Astrocyte (in vitro differentiated cells and primary cell): ENCODE results near the gene WDR33. TPM values are rescaled to one million over a fixed set of nuclear protein-coding genes. Genes with fewer than 3 reads are reported as not detected.

Experiments
- DNase-seq: peaks from one replicate; pipeline ENCODE4 v3.0.0-alpha.2; 2010; ENCODE audit warnings: low read depth
- FAIRE-seq: peaks from 2 replicates; lab custom pipeline; 2011; peaks lifted over from hg19 to GRCh38; lab: Jason Lieb, UNC
- H2AFZ ChIP-seq: 2 replicates; pipeline ENCODE4 v1.6.0; 2012; ENCODE audit warnings: low read depth, low read length, inconsistent platforms
- H3K27ac ChIP-seq: 2 replicates; pipeline ENCODE4 v1.5.1; 2011; ENCODE audit warnings: low read depth, low read length, inconsistent platforms
- H3K27me3 ChIP-seq: 2 replicates; pipeline ENCODE4 v1.6.0; 2011; ENCODE audit warnings: low read length, inconsistent platforms; ENCODE audit not compliant: insufficient read depth
- H3K36me3 ChIP-seq: 2 replicates; pipeline ENCODE4 v1.5.1; 2011; ENCODE audit warnings: low read length, inconsistent platforms; ENCODE audit not compliant: insufficient read depth
- H3K4me1 ChIP-seq: 2 replicates; pipeline ENCODE4 v1.5.1; 2011; ENCODE audit warnings: low read length, inconsistent platforms; ENCODE audit not compliant: insufficient read depth
- H3K4me2 ChIP-seq: 2 replicates; pipeline ENCODE4 v1.6.0; 2012; ENCODE audit warnings: low read length, inconsistent platforms
- H3K4me3 ChIP-seq: 2 replicates; pipeline ENCODE4 v1.5.1; 2011; ENCODE audit warnings: low read depth, mild to moderate bottlenecking, low read length, inconsistent platforms; ENCODE audit not compliant: insufficient read depth
- H3K79me2 ChIP-seq: 2 replicates; pipeline ENCODE4 v1.6.0; 2012; ENCODE audit warnings: mild to moderate bottlenecking, low read length, inconsistent platforms; ENCODE audit not compliant: insufficient read depth
- H3K9ac ChIP-seq: 2 replicates; pipeline ENCODE4 v1.6.0; 2012; ENCODE audit warnings: mild to moderate bottlenecking, low read length, inconsistent platforms
- H3K9me3 ChIP-seq: 2 replicates; pipeline ENCODE4 v1.5.1; 2012; ENCODE audit warnings: low read depth, mild to moderate bottlenecking, low read length, inconsistent platforms; ENCODE audit not compliant: insufficient read depth
- H4K20me1 ChIP-seq: 2 replicates; pipeline ENCODE4 v1.6.0; 2012; ENCODE audit warnings: low read length, inconsistent platforms; ENCODE audit not compliant: insufficient read depth
- H3K27ac Mint-ChIP-seq: one replicate; pipeline ENCODE4 v1.8.0; 2021; ENCODE audit warnings: mild to moderate bottlenecking, mixed read lengths; ENCODE audit not compliant: unreplicated experiment
- H3K27me3 Mint-ChIP-seq: one replicate; pipeline ENCODE4 v1.8.0; 2021; ENCODE audit warnings: low read depth, mixed read lengths; ENCODE audit not compliant: unreplicated experiment
- H3K36me3 Mint-ChIP-seq: one replicate; pipeline ENCODE4 v1.8.0; 2021; ENCODE audit warnings: low read depth, mixed read lengths; ENCODE audit not compliant: unreplicated experiment
- H3K4me1 Mint-ChIP-seq: one replicate; pipeline ENCODE4 v1.8.0; 2021; ENCODE audit warnings: low read depth, mixed read lengths; ENCODE audit not compliant: unreplicated experiment
- H3K4me3 Mint-ChIP-seq: one replicate; pipeline ENCODE4 v1.8.0; 2021; ENCODE audit warnings: mild to moderate bottlenecking, moderate library complexity, mixed read lengths; ENCODE audit not compliant: unreplicated experiment
- H3K9me3 Mint-ChIP-seq: one replicate; pipeline ENCODE4 v1.8.0; 2021; ENCODE audit warnings: mild to moderate bottlenecking, mixed read lengths; ENCODE audit not compliant: unreplicated experiment
- CTCF ChIP-seq: IDR thresholded peaks from 2 replicates; pipeline ENCODE4 v1.5.1; 2011; ENCODE audit warnings: low read depth, mild to moderate bottlenecking, inconsistent platforms, low read length, moderate library complexity; ENCODE audit not compliant: insufficient read depth
- EZH2 ChIP-seq: IDR thresholded peaks from 2 replicates; pipeline ENCODE4 v1.6.1; 2012; ENCODE audit warnings: mild to moderate bottlenecking, low read length, inconsistent platforms; ENCODE audit not compliant: insufficient read depth
- total RNA-seq: library from RNA; stranded (reverse); gene quantifications from 2 replicates; pipeline ENCODE4 v1.2.1, GENCODE V29; 2021

WDR33 gene
- total RNA-seq, 1 donor from 2014 or later = 40.9 TPM

GRCh38 chr2:127709336-127709735 lies 101.6 kb downstream of the WDR33 start:
- FAIRE-seq = no peak
- TF ChIP-seq EZH2 (no peak), CTCF (no peak)
- H3K27ac Mint-ChIP-seq = no peak overlapping the region
- H3K36me3 ChIP-seq = peaks cover 27% of the 10 kb centered on the region
- H3K4me2 ChIP-seq = no peak overlapping the region
- H3K27me3 Mint-ChIP-seq = no peaks in the 10 kb centered on the region
- H3K36me3 Mint-ChIP-seq = peaks cover 24% of the 10 kb centered on the region
- H3K9ac ChIP-seq = no peak overlapping the region
- H3K27ac ChIP-seq = no peak overlapping the region
- H2AFZ ChIP-seq = no peak overlapping the region
- peaks cover 11% of the 10 kb centered on the region for H4K20me1 ChIP-seq
- no peaks in the 10 kb centered on the region for H3K27me3 ChIP-seq
- H3K9me3 Mint-ChIP-seq = no peaks in the 10 kb centered on the region
- no peak overlapping the region for H3K4me3 ChIP-seq
- no peak overlapping the region for H3K4me3 Mint-ChIP-seq
- H3K79me2 ChIP-seq = peaks cover under 1% of the 10 kb centered on the region
- no peaks in the 10 kb centered on the region for H3K4me1 ChIP-seq
- H3K9me3 ChIP-seq = no peaks in the 10 kb centered on the region
- no peak for DNase-seq
- peaks cover 14% of the 10 kb centered on the region for H3K4me1 Mint-ChIP-seq

GRCh38 chr2:127707890-127708648 lies 102.9 kb downstream of the WDR33 start:
- Histone ChIP-seq H3K4me1 (peaks cover 3% of the 10 kb centered on the region), H3K79me2 (peaks cover 13% of the 10 kb centered on the region), H4K20me1 (peaks cover 14% of the 10 kb centered on the region), H3K9ac (no peak overlapping the region), H2AFZ (no peak overlapping the region), H3K27me3 (no peaks in the 10 kb centered on the region), H3K27ac (no peak overlapping the region), H3K4me2 (no peak overlapping the region), H3K36me3 (peaks cover 27% of the 10 kb centered on the region), H3K4me3 (no peak overlapping the region), H3K9me3 (no peaks in the 10 kb centered on the region)
- Mint-ChIP-seq H3K4me1 (peaks cover 13% of the 10 kb centered on the region), H3K4me3 (no peak overlapping the region), H3K27me3 (no peaks in the 10 kb centered on the region), H3K36me3 (peaks cover 24% of the 10 kb centered on the region), H3K27ac (no peak overlapping the region), H3K9me3 (no peaks in the 10 kb centered on the region)
- no peak for TF ChIP-seq EZH2
- TF ChIP-seq CTCF = no peak
- FAIRE-seq = no peak
- DNase-seq = no peak
